GM18861 (cell line): ENCODE measurements around the gene KPNA4.
"Not testable (repeated sequence)": the region's sequence is repeated elsewhere in the genome, so short reads cannot be mapped to it uniquely, and the experiment has no call there.

ENCODE experiments used
- ATAC-seq: cut with Tn5 transposase; IDR thresholded peaks from one replicate; pipeline ENCODE4 v1.9.1; 2021; ENCODE audit not compliant: unreplicated experiment

Gene KPNA4

GRCh38 chr3:160452251-160452650, 113.1 kb downstream of the KPNA4 start:
- not testable (repeated sequence) for ATAC-seq

DNA sequence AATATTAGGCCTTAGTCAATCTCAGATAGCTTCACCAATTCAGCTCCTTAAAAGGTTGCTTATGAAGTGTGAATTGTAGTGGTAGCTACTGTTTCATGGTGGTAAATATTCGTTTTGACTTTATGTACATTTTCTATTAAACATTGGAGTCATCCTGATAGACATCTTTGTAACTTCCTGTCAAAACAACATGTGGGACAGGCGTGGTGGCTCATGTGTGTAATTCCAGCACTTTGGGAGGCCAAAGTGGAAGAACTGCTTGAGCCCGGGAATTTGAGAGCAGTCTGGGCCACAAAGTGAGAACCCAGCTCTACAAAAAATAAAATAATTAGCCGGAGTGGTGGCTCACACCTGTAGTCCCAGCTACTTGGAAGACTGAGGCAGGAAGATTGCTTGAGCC, 113.8 kb downstream of the KPNA4 start:
- ATAC-seq = no peak

- ATAC-seq = no peak
Measured at GRCh38 chr3:160450846-160451245, 114.5 kb downstream of the KPNA4 start.

DNA sequence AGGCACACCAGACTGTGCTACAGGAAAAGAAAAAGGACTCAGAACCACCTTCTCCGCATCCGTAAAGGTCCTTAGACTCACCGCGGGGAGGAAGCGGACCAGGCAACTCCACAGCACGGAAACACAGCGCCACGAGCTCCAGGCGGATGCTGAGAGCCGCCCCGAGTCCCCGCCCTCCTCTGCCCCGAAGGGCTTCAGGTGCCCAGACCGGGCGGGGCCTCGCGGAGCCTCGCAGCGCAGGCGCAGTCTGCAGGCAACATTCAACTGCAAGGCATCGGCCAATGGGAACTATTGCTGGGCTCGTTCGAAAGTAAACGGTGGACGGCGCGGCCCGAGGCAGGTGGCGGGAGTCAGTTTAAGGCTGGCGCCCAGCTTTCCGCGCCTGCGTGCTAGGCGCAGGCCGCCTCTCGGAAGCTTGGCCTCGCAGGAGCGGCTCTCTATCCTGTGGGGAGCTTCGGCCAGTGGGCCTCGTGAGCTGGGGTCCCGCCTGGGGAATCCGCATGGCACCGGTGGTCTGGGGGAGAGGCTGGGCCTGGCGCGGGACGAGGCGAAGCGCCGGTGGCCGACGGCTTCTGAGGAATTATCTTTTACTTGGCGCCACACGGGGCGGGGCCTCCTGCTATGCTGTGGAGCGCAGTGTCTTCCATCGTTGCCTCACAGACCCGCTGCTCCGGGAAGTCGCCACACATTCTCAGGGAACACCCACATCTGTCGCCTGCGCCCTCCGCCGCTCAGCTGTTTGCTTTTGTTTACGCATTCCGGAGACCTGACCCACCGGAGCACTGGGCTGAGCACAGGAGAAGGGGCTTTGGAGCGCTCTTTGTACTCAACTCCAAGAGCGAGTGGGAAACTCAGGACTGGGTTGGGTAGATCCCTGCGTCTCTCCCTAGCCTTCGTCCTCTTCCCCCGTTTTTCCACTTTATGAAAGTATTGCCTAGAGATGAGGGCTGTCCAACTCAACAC, 115.5 kb downstream of the KPNA4 start, which contains the start of gene TRIM59:
TRIM59 (minus strand) TSS at position 151 of the 963 bp plus-strand sequence. CDS start 10,603 bp downstream, outside the sequence.
- peak; percentile 91 for ATAC-seq

GRCh38 chr3:160448845-160449635, 116.3 kb downstream of the KPNA4 start:
- peak; percentile 21 for ATAC-seq

- no peak for ATAC-seq
Measured at GRCh38 chr3:160447544-160447943, 117.8 kb downstream of the KPNA4 start.

DNA sequence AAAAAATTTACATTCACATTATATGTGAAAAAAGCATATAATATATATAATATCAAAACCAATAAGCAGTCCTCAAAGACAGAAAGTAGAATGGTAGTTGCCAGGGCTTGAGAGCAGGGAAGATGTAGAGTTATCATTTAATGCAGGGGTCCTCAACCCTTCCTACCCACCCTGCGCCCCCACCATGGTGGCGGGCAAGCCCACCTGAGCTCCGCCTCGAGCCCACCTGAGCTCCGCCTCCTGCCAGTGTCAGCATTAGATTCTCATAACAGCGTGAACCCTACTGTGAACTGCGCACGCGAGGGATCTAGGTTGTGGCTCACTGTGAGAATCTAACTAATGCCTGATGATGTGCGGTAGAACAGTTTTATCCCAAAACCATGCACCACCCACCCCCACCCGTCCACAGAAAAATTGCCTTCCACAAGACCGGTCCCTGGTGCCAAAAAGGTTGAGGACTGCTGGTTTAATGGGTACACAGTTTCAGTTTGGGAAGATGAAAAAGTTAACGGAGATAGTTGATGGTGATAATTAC, 118.8 kb downstream of the KPNA4 start:
- no peak for ATAC-seq

DNA sequence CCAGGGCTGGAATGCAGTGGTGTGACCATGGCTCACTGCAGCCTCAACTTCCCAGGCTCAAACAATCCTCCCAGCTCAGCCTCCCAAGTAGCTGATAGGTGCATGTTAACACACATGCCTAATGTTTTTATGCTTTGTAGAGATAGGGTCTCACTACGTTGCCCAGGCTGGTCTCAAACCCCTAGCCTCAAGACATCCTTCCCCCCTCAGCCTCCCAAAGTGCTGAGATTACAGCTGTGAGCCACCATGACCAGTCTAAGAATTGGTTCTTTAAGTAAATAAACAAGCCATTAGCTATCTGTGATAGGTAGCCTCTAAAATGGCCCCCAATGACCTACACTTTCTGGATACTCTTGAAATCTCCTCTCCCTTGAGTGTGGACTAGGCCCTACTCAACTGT, 119.5 kb downstream of the KPNA4 start:
- ATAC-seq = no peak
